Endothelial cell of umbilical vein (primary cell): ENCODE measurements around the gene INKA2. TPM values are rescaled to one million over a fixed set of nuclear protein-coding genes. Genes with fewer than 3 reads are reported as not detected.

Experiments
- BruUV-seq: library from RNA; stranded (reverse); fragments of 400-500 nt; replicated peaks from 2 replicates; lab custom pipeline; 2021; lab: Mats Ljungman, UMichigan
- CTCF ChIA-PET: fragments of 300-600, 350-600 bp; sonication (Branson Sonifier 250); formaldehyde crosslinking; loops from one replicate; lab custom pipeline; 2021; ENCODE audit warnings: antibody characterized with exemption, inconsistent platforms; lab: Charles Lee
- POLR2A ChIA-PET: fragments of 300-600, 350-600 bp; sonication (Branson Sonifier 250); formaldehyde crosslinking; loops from one replicate; lab custom pipeline; 2021; ENCODE audit warnings: antibody characterized with exemption, inconsistent platforms; lab: Charles Lee
- DNase-seq: peaks from one replicate; pipeline ENCODE4 v3.0.0-alpha.2; 2011; ENCODE audit warnings: low read depth, low spot score
- FAIRE-seq: peaks from 2 replicates; lab custom pipeline; 2011; peaks lifted over from hg19 to GRCh38; lab: Jason Lieb, UNC
- H2AFZ ChIP-seq: 2 replicates; pipeline ENCODE4 v1.6.0; 2012; ENCODE audit warnings: low read depth, low read length, control low read depth, inconsistent platforms
- H3K27ac ChIP-seq: 2 replicates; pipeline ENCODE4 v1.5.1; 2011; ENCODE audit warnings: low read depth, mild to moderate bottlenecking, control low read depth, low read length, moderate library complexity; ENCODE audit not compliant: insufficient read depth
- H3K27me3 ChIP-seq, 2 experiments: 2 replicates each; pipeline versions ENCODE4 v1.6.0 to v1.6.1; 2011; ENCODE audit warnings: low read length in 2 of 2, mixed read lengths in 1 of 2; ENCODE audit not compliant: control insufficient read depth in 2 of 2, insufficient read depth in 2 of 2
- H3K36me3 ChIP-seq, 2 experiments: 2 replicates in 1 of 2; 3 replicates in 1 of 2; pipeline ENCODE4 v1.5.1; 2011; ENCODE audit warnings: low read length in 2 of 2, mild to moderate bottlenecking in 1 of 2, moderate library complexity in 1 of 2; ENCODE audit not compliant: control insufficient read depth in 2 of 2, insufficient read depth in 2 of 2; ENCODE audit errors: extremely low read depth in 1 of 2
- H3K4me1 ChIP-seq: 3 replicates; pipeline ENCODE4 v1.5.1; 2011; ENCODE audit warnings: mild to moderate bottlenecking, low read length; ENCODE audit not compliant: control insufficient read depth, insufficient read depth; ENCODE audit errors: extremely low read depth
- H3K4me2 ChIP-seq: 2 replicates; pipeline ENCODE4 v1.6.1; 2011; ENCODE audit warnings: low read length, control low read depth, mixed read lengths; ENCODE audit not compliant: insufficient read depth
- H3K4me3 ChIP-seq, 3 experiments: fragments of 200-600 bp in 1 of 3; sonication (generic), shearing (Covaris generic) in 1 of 3; replicated peaks in 1 of 3; 2 replicates each; pipeline ENCODE4 v1.5.1; 2011 to 2016; ENCODE audit warnings: control low read depth in 3 of 3, low read length in 3 of 3, mild to moderate bottlenecking in 2 of 3, inconsistent platforms in 1 of 3, low read depth in 1 of 3, moderate library complexity in 1 of 3; ENCODE audit not compliant: insufficient read depth in 1 of 3
- H3K79me2 ChIP-seq: 2 replicates; pipeline ENCODE4 v1.6.0; 2012; ENCODE audit warnings: low read length, inconsistent platforms; ENCODE audit not compliant: control insufficient read depth, insufficient read depth
- H3K9ac ChIP-seq: replicated peaks from 2 replicates; pipeline ENCODE3; 2011; ENCODE audit warnings: low read length, control low read depth; ENCODE audit not compliant: insufficient read depth; ENCODE audit errors: extremely low read depth
- H3K9me1 ChIP-seq: replicated peaks from 3 replicates; pipeline ENCODE4 v1.6.0; 2011; ENCODE audit warnings: mild to moderate bottlenecking, low read length; ENCODE audit not compliant: control insufficient read depth, insufficient read depth; ENCODE audit errors: extremely low read depth
- H3K9me3 ChIP-seq: replicated peaks from 2 replicates; pipeline ENCODE4 v1.5.1; 2012; ENCODE audit warnings: low read length, inconsistent platforms; ENCODE audit not compliant: control insufficient read depth, insufficient read depth
- H4K20me1 ChIP-seq: replicated peaks from 2 replicates; pipeline ENCODE3; 2011; ENCODE audit warnings: mild to moderate bottlenecking, low read length; ENCODE audit not compliant: control insufficient read depth, insufficient read depth; ENCODE audit errors: extremely low read depth
- EZH2 ChIP-seq: IDR thresholded peaks from 2 replicates; pipeline ENCODE4 v1.6.1; 2012; ENCODE audit warnings: borderline replicate concordance, low read depth, mild to moderate bottlenecking, moderate library complexity, low read length, inconsistent platforms; ENCODE audit not compliant: severe bottlenecking
- FOS ChIP-seq: IDR thresholded peaks from 2 replicates; pipeline ENCODE4 v1.6.1; 2011; ENCODE audit warnings: mild to moderate bottlenecking, low read length, moderate library complexity, borderline replicate concordance; ENCODE audit not compliant: insufficient read depth
- GATA2 ChIP-seq: IDR thresholded peaks from 2 replicates; pipeline ENCODE4 v1.7.0; 2011; ENCODE audit warnings: low read depth, mild to moderate bottlenecking, moderate library complexity, mixed read lengths, low read length; ENCODE audit not compliant: insufficient read length, insufficient read depth
- JUN ChIP-seq: IDR thresholded peaks from 2 replicates; pipeline ENCODE4 v1.6.1; 2011; ENCODE audit warnings: borderline replicate concordance, low read depth; ENCODE audit not compliant: insufficient read length, insufficient read depth
- MAX ChIP-seq: IDR thresholded peaks from 2 replicates; pipeline ENCODE4 v1.6.1; 2011; ENCODE audit not compliant: insufficient read depth, insufficient read length
- MYC ChIP-seq: IDR thresholded peaks from one replicate; pipeline ENCODE4 v1.6.1; 2011; ENCODE audit warnings: mild to moderate bottlenecking, low read depth, low read length
- POLR2A ChIP-seq: IDR thresholded peaks from 2 replicates; pipeline ENCODE4 v1.6.1; 2012; ENCODE audit warnings: low read depth, mild to moderate bottlenecking, control low read depth, low read length
- POLR2AphosphoS5 ChIP-seq: IDR thresholded peaks from 2 replicates; pipeline ENCODE4 v1.6.1; 2012; ENCODE audit warnings: low read depth, mild to moderate bottlenecking, control low read depth, low read length, moderate library complexity; ENCODE audit not compliant: insufficient read depth
- dilution Hi-C: fragments of 300-500 bp; cut with MboI; formaldehyde crosslinking; loops from one replicate; pipeline ENCODE4 v1.15.0; 2019; ENCODE audit warnings: low sequenced_read_pairs; ENCODE audit not compliant: extremely low pct_ligation_motif_present
- intact Hi-C: fragments of 100-400 bp; cut with micrococcal nuclease; formaldehyde crosslinking; loops from one replicate; pipeline ENCODE4 v1.10.0; 2022
- polyA plus RNA-seq, 4 experiments: library from polyadenylated mRNA; depleted of rRNA in 3 of 4; stranded (reverse) in 3 of 4; unstranded in 1 of 4; fragments of >200 nt; gene quantifications; 2 replicates each; pipeline versions ENCODE4 v1.2.1 to v1.2.3, GENCODE V29; 2011 to 2012; ENCODE audit warnings: missing spikeins in 1 of 4
- total RNA-seq: library from RNA; stranded (reverse); gene quantifications from 2 replicates; pipeline ENCODE4 v1.2.3, GENCODE V29; 2021
- TF ChIP-seq, protein P1 (sequence below), 2 donors: IDR thresholded peaks; 1 replicate in 1 of 2; 2 replicates in 1 of 2; pipeline ENCODE4 v1.5.1; 2011; ENCODE audit warnings: low read length in 2 of 2, mild to moderate bottlenecking in 2 of 2, moderate library complexity in 2 of 2, control low read depth in 1 of 2, inconsistent platforms in 1 of 2, low read depth in 1 of 2; ENCODE audit not compliant: insufficient read depth in 1 of 2; ENCODE audit errors: extremely low read depth in 1 of 2

INKA2 gene
- total and polyA plus RNA-seq, 2 donors (not counting 3 experiments of a cell fraction or from before 2014, with no cell fraction given), result 2.4 to 7.8 TPM

- H3K9me1 ChIP-seq, result no peaks in the 10 kb centered on the region
- dilution Hi-C loops (no loop called here), intact Hi-C loops (no loop called here)
- no peak for FAIRE-seq
- no peaks in the 10 kb centered on the region for H3K36me3 ChIP-seq
- no peaks in the 10 kb centered on the region for H3K9me3 ChIP-seq
- no peak overlapping the region for H3K27ac ChIP-seq
- POLR2A ChIA-PET, result no interaction called here
- H3K4me1 ChIP-seq, result peaks cover 8% of the 10 kb centered on the region
- no peaks in the 10 kb centered on the region for H4K20me1 ChIP-seq
- no peak for TF ChIP-seq FOS
- no peak for TF ChIP-seq POLR2A
- TF ChIP-seq POLR2AphosphoS5, result no peak
- no peak for TF ChIP-seq EZH2
- no peak for TF ChIP-seq GATA2
- no peak for TF ChIP-seq JUN
- TF ChIP-seq MAX, result no peak
- TF ChIP-seq, protein P1, sequence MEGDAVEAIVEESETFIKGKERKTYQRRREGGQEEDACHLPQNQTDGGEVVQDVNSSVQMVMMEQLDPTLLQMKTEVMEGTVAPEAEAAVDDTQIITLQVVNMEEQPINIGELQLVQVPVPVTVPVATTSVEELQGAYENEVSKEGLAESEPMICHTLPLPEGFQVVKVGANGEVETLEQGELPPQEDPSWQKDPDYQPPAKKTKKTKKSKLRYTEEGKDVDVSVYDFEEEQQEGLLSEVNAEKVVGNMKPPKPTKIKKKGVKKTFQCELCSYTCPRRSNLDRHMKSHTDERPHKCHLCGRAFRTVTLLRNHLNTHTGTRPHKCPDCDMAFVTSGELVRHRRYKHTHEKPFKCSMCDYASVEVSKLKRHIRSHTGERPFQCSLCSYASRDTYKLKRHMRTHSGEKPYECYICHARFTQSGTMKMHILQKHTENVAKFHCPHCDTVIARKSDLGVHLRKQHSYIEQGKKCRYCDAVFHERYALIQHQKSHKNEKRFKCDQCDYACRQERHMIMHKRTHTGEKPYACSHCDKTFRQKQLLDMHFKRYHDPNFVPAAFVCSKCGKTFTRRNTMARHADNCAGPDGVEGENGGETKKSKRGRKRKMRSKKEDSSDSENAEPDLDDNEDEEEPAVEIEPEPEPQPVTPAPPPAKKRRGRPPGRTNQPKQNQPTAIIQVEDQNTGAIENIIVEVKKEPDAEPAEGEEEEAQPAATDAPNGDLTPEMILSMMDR (IDR thresholded peaks at IDR 0.05; ENCODE audit: extremely low read depth in 1 of 2, insufficient read depth in 1 of 2, low read depth in 1 of 2, low read length in 2 of 2), result no peak
- no peak for TF ChIP-seq MYC
- H3K9ac ChIP-seq, result no peak overlapping the region
- no peak overlapping the region for H3K4me3 ChIP-seq
- H3K27me3 ChIP-seq, result no peaks in the 10 kb centered on the region
- no peaks in the 10 kb centered on the region for H3K79me2 ChIP-seq
- CTCF ChIA-PET, result interaction anchor here (1.5 to 8.8 kb wide), 3 partner anchors 21 to 52 kb away, joined by 4 to 487 read pairs (median 66); partner anchors contain the start of gene INKA2
- DNase-seq, result no peak
- H3K4me2 ChIP-seq, result no peak overlapping the region
- H2AFZ ChIP-seq, result no peak overlapping the region
- no TSS peak for BruUV-seq
Observed at GRCh38 chr1:111717450-111717849, 21.7 kb downstream of the INKA2 start.
